DMS79 treated with DMSO at 0.1 percent for 48 hours (cell line): ENCODE measurements around the gene RNASE7.
A peak's percentile ranks its signal among the peaks of the same experiment; 100 is the strongest.

Experiments used
- DNase-seq: peaks from one replicate; lab custom pipeline; 2025; lab: John Stamatoyannopoulos, UW

RNASE7 gene

GRCh38 chr14:21043387-21043973 is 1.3 kb downstream of the RNASE7 start:
- no peak for DNase-seq

- peak; percentile 67 for DNase-seq
Observed at GRCh38 chr14:21043974-21044618, 1.9 kb downstream of the RNASE7 start.

GRCh38 chr14:21047378-21047781 is 5.2 kb downstream of the RNASE7 start:
- DNase-seq = no peak

- DNase-seq = no peak
Observed at GRCh38 chr14:21048638-21049037, 6.5 kb downstream of the RNASE7 start.

GRCh38 chr14:21049271-21049673 is 7.1 kb downstream of the RNASE7 start:
- DNase-seq = no peak

- no peak for DNase-seq
Observed at GRCh38 chr14:21050597-21050996, 8.4 kb downstream of the RNASE7 start.

- no peak for DNase-seq
Observed at GRCh38 chr14:21053184-21054122, 11.3 kb downstream of the RNASE7 start.

GRCh38 chr14:21054123-21054767 is 12.1 kb downstream of the RNASE7 start:
- no peak for DNase-seq

GRCh38 chr14:21054768-21055145 is 12.6 kb downstream of the RNASE7 start:
- no peak for DNase-seq

GRCh38 chr14:21055432-21056117 is 13.4 kb downstream of the RNASE7 start:
- DNase-seq = no peak

GRCh38 chr14:21056520-21057163 is 14.5 kb downstream of the RNASE7 start:
- no peak for DNase-seq

- no peak for DNase-seq
Observed at GRCh38 chr14:21057803-21058675, 15.9 kb downstream of the RNASE7 start, which contains the start of gene RNASE8. TSS of gene RNASE8 (plus strand) at chr14:21057822. CDS start at chr14:21057893, 71 bp downstream.

GRCh38 chr14:21058903-21059302 is 16.7 kb downstream of the RNASE7 start:
- DNase-seq = no peak

- no peak for DNase-seq
Observed at GRCh38 chr14:21059842-21060613, 17.9 kb downstream of the RNASE7 start.

- DNase-seq = no peak
Observed at GRCh38 chr14:21060614-21061346, 18.6 kb downstream of the RNASE7 start.

GRCh38 chr14:21061347-21061668 is 19.1 kb downstream of the RNASE7 start:
- no peak for DNase-seq

- DNase-seq = no peak
Observed at GRCh38 chr14:21063479-21063878, 21.3 kb downstream of the RNASE7 start.

- peak; percentile 53 for DNase-seq
Observed at GRCh38 chr14:21066882-21067502, 24.8 kb downstream of the RNASE7 start.
